Progenitor cell of endocrine pancreas (in vitro differentiated cells): ENCODE results near the gene WDR20. TPM values are rescaled to one million over a fixed set of nuclear protein-coding genes. Genes with fewer than 3 reads are reported as not detected.

Experiments
- DNase-seq: peaks from one replicate; pipeline ENCODE4 v3.0.0; 2021; ENCODE audit warnings: low spot score; ENCODE audit not compliant: unreplicated experiment
- H3K27ac Mint-ChIP-seq: 2 replicates; pipeline ENCODE4 v1.8.0; 2021; ENCODE audit warnings: mild to moderate bottlenecking, moderate library complexity, mixed read lengths
- H3K27me3 Mint-ChIP-seq: 2 replicates; pipeline ENCODE4 v1.8.0; 2021; ENCODE audit warnings: mixed read lengths
- H3K36me3 Mint-ChIP-seq: 2 replicates; pipeline ENCODE4 v1.8.0; 2022; ENCODE audit warnings: mixed read lengths; ENCODE audit not compliant: insufficient read depth
- H3K4me1 Mint-ChIP-seq: 2 replicates; pipeline ENCODE4 v1.8.0; 2021; ENCODE audit warnings: low read depth, mixed read lengths
- H3K4me3 Mint-ChIP-seq: 2 replicates; pipeline ENCODE4 v1.8.0; 2021; ENCODE audit warnings: low read depth, mild to moderate bottlenecking, moderate library complexity, mixed read lengths
- H3K9me3 Mint-ChIP-seq: 2 replicates; pipeline ENCODE4 v1.8.0; 2021; ENCODE audit warnings: low read depth, mixed read lengths
- CTCF ChIP-seq: fragments of 200-600 bp; sonication (generic); IDR thresholded peaks from one replicate; pipeline ENCODE4 v1.5.0; 2021; ENCODE audit warnings: antibody characterized with exemption, mild to moderate bottlenecking; ENCODE audit not compliant: unreplicated experiment
- total RNA-seq: library from RNA; stranded (reverse); gene quantifications from 2 replicates; pipeline ENCODE4 v1.2.1, GENCODE V29; 2021

The WDR20 gene
- total RNA-seq, 1 donor from 2014 or later: 34.9 TPM

- no peak for DNase-seq
- peaks cover 3% of the 10 kb centered on the region for H3K4me1 Mint-ChIP-seq
- H3K4me3 Mint-ChIP-seq: no peak overlapping the region
- TF ChIP-seq CTCF: no peak
- H3K27ac Mint-ChIP-seq: no peak overlapping the region
- H3K36me3 Mint-ChIP-seq: no peaks in the 10 kb centered on the region
- H3K27me3 Mint-ChIP-seq: no peaks in the 10 kb centered on the region
- H3K9me3 Mint-ChIP-seq: no peaks in the 10 kb centered on the region
Measured at GRCh38 chr14:102117852-102118251, 21.8 kb upstream of the WDR20 start.

GRCh38 chr14:102120888-102121287 lies 18.8 kb upstream of the WDR20 start:
- no peak for TF ChIP-seq CTCF
- Mint-ChIP-seq H3K36me3 (no peaks in the 10 kb centered on the region), H3K4me1 (peaks cover 12% of the 10 kb centered on the region), H3K9me3 (no peaks in the 10 kb centered on the region), H3K27ac (no peak overlapping the region), H3K27me3 (no peaks in the 10 kb centered on the region), H3K4me3 (no peak overlapping the region)
- no peak for DNase-seq

- no peak overlapping the region for H3K4me3 Mint-ChIP-seq
- H3K27ac Mint-ChIP-seq: no peak overlapping the region
- H3K27me3 Mint-ChIP-seq: no peaks in the 10 kb centered on the region
- H3K9me3 Mint-ChIP-seq: no peaks in the 10 kb centered on the region
- TF ChIP-seq CTCF: no peak
- H3K4me1 Mint-ChIP-seq: peaks cover 16% of the 10 kb centered on the region
- DNase-seq: no peak
- H3K36me3 Mint-ChIP-seq: no peaks in the 10 kb centered on the region
Measured at GRCh38 chr14:102121567-102121966, 18.1 kb upstream of the WDR20 start.

DNA sequence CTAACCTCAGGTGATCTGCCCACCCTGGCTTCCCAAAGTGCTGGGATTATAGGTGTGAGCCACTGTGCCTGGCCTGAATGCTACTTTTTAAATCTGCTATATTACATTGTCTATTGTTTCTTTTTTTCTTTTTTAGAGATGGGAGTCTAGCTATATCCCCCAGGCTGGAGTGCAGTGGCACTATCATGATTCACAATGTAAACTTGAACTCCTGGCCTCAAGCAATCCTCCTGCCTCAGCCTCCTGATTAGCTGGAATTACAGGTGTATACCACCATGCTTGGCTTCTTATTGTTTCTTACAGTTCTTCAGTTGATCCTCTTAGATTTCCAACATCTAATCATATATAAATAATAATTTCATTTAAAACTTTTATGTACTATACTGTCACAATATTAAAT lies 15.3 kb upstream of the WDR20 start:
- H3K27me3 Mint-ChIP-seq: no peaks in the 10 kb centered on the region
- no peaks in the 10 kb centered on the region for H3K9me3 Mint-ChIP-seq
- H3K4me1 Mint-ChIP-seq: peaks cover 20% of the 10 kb centered on the region
- H3K27ac Mint-ChIP-seq: peak overlapping the region; percentile 56
- TF ChIP-seq CTCF: no peak
- no peaks in the 10 kb centered on the region for H3K36me3 Mint-ChIP-seq
- H3K4me3 Mint-ChIP-seq: no peak overlapping the region
- DNase-seq: no peak

DNA sequence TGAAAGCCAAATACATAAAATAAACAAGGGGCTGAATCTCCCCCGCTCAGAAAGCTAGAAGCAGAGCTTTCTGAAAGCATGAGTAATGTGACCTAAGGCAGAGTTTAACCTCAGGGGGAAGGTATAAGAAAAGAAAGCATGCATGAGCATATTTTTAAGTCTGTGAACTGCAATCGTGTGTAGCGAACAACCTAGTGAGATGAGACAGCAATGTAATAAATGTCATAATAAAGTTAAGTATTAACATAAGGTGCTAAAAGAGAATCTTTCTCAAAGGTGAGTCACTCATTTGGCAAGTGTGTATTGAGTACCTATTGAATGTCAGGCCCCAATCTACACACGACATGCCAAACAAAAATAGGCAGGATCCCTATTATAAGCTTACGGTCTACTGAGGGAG lies 14.2 kb upstream of the WDR20 start:
- Mint-ChIP-seq H3K9me3 (no peaks in the 10 kb centered on the region), H3K27ac (peak overlapping the region; percentile 69), H3K36me3 (no peaks in the 10 kb centered on the region), H3K27me3 (no peaks in the 10 kb centered on the region), H3K4me1 (peaks cover 20% of the 10 kb centered on the region), H3K4me3 (no peak overlapping the region)
- TF ChIP-seq CTCF: no peak
- no peak for DNase-seq
